ENCODE data around the gene TLX2. TPM values are rescaled to one million over a fixed set of nuclear protein-coding genes. Genes with fewer than 3 reads are reported as not detected.

The TLX2 gene
- total and polyA plus RNA-seq, 2 of the 4 experiments (the other 2 are of a cell fraction): not detected

GRCh38 chr2:74522516-74522915 lies 8.3 kb downstream of the TLX2 start:
- H3K9ac ChIP-seq (ENCODE audit: low read depth, low read length): no peak overlapping the region
- no peak overlapping the region for H2BK20ac ChIP-seq (ENCODE audit: low read depth, low read length)
- no peak overlapping the region for H2AK9ac ChIP-seq (replicated peaks; ENCODE audit: low read depth, low read length, poor library complexity)
- H4K91ac ChIP-seq (ENCODE audit: insufficient read depth, low read depth, low read length): no peak overlapping the region
- peaks cover 2% of the 10 kb centered on the region; the same call in 1 of the 2 replicates for H3K9me3 ChIP-seq (ENCODE audit: control insufficient read depth, insufficient read depth, low read length)
- H2BK120ac ChIP-seq (ENCODE audit: low read depth, low read length): no peak overlapping the region
- H3K27ac ChIP-seq (ENCODE audit: insufficient read depth, low read length): no peak overlapping the region
- no peak overlapping the region for H4K5ac ChIP-seq (ENCODE audit: low read depth, low read length)
- H2BK15ac ChIP-seq (ENCODE audit: low read depth, low read length): no peak overlapping the region
- no peak overlapping the region for H3K4me3 ChIP-seq (ENCODE audit: insufficient read depth, low read depth, low read length)
- no TSS peak for BruUV-seq (replicated peaks)
- no peak for TF ChIP-seq CEBPB (IDR thresholded peaks at IDR 0.05; ENCODE audit: low read depth, low read length)
- TF ChIP-seq POLR2A (IDR thresholded peaks at IDR 0.05; ENCODE audit: low read depth, low read length): no peak
- no peak for TF ChIP-seq NFE2L2 (IDR thresholded peaks at IDR 0.05; ENCODE audit: low read depth, low read length)
- no peak for TF ChIP-seq SMC3 (IDR thresholded peaks at IDR 0.05; ENCODE audit: low read depth, low read length)
- no peak for TF ChIP-seq MXI1 (IDR thresholded peaks at IDR 0.05; ENCODE audit: borderline replicate concordance, low read depth, low read length)
- no peak for TF ChIP-seq FOS (IDR thresholded peaks at IDR 0.05; ENCODE audit: low read depth, low read length)
- TF ChIP-seq BHLHE40 (IDR thresholded peaks at IDR 0.05; ENCODE audit: low read depth, low read length): no peak
- dilution Hi-C loops (cut with HindIII; ENCODE audit: low sequenced_read_pairs, unreplicated experiment) (no loop called here), in situ Hi-C loops (cut with MboI; ENCODE audit: low sequenced_read_pairs) (no loop called here), intact Hi-C loops (cut with micrococcal nuclease) (no loop called here)
- no peaks in the 10 kb centered on the region for H3K4me1 ChIP-seq (ENCODE audit: control insufficient read depth, insufficient read depth, low read length)
- H2AK5ac ChIP-seq (ENCODE audit: low read depth, low read length): no peak overlapping the region
- CTCF ChIA-PET: no interaction called here
- no peak overlapping the region for H3K18ac ChIP-seq (ENCODE audit: low read depth, low read length)
- H4K8ac ChIP-seq (ENCODE audit: low read depth in 2 of 2, low read length in 2 of 2): no peak overlapping the region
- no peak overlapping the region for H3K56ac ChIP-seq (ENCODE audit: extremely low read depth, insufficient read depth, low read length)
- peaks cover 6 to 15% of the 10 kb centered on the region in 2 experiments; a peak in 2 of 4 replicates for H3K79me1 ChIP-seq (ENCODE audit: low read depth in 1 of 2, low read length in 2 of 2)
- no peak overlapping the region for H3K23ac ChIP-seq (ENCODE audit: low read depth, low read length)
- H2BK5ac ChIP-seq (ENCODE audit: low read depth, low read length, poor library complexity, severe bottlenecking): no peak overlapping the region
- WGBS, 2 experiments (ENCODE audit: extremely low coverage in 2 of 2, insufficient read length in 1 of 2): 100% methylated on average over 1 of the region's 3 CpGs; no CpG with 5 or more reads in 1 of the 2 experiments
- H3K14ac ChIP-seq (replicated peaks; ENCODE audit: low read depth, low read length): no peak overlapping the region
- no peak overlapping the region for H2AFZ ChIP-seq (replicated peaks; ENCODE audit: low read length, poor library complexity)
- peaks cover 48% of the 10 kb centered on the region for H3K27me3 ChIP-seq (ENCODE audit: control insufficient read depth, insufficient read depth, low read length)
- no peak overlapping the region for H3K4ac ChIP-seq (ENCODE audit: low read depth, low read length)
- H3K36me3 ChIP-seq (ENCODE audit: control insufficient read depth, insufficient read depth, low read length): peaks cover 20% of the 10 kb centered on the region
- ATAC-seq (ENCODE audit: low read depth) (no peak), DNase-seq (no peak)
- no peak overlapping the region for H3K4me2 ChIP-seq (ENCODE audit: low read depth, low read length)
- H4K20me1 ChIP-seq (ENCODE audit: insufficient read depth, low read length): 0 out of 2 replicates have a peak, but pooled peaks cover 3% of the 10 kb centered on the region
- H3K9me1 ChIP-seq (ENCODE audit: insufficient read depth, low read length): peaks cover 2% of the 10 kb centered on the region
- POLR2A ChIA-PET (ENCODE audit: unreplicated experiment): no interaction called here
